ENCODE measurements around the gene VPS39. TPM values are rescaled to one million over a fixed set of nuclear protein-coding genes. Genes with fewer than 3 reads are reported as not detected.

VPS39 gene
- polyA plus RNA-seq, 1 donor (not counting 4 experiments of a cell fraction or from before 2014, with no cell fraction given) = 29.7 TPM

DNA sequence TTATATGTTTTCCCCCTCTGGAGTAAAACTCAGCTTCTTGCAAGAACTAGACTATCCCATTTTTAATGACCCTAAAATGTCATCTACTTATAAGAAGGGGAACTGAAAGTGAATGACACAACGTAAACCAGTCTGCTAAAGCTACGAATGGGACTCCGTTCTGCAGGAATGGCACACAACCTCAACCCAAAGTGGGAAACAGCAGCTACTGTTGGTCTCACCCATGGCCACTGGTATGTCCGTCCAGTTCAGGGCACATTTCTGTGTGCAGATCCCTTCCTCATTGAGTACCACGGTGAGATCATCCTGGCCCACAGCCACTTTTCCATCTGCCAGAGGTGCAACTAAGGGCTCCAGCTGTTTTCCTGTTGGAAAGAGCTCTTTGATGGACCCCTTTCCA, 23.8 kb downstream of the VPS39 start:
- Histone ChIP-seq H3K4me1 (ENCODE audit: control insufficient read depth, extremely low read depth, insufficient read depth, low read length) (no peaks in the 10 kb centered on the region), H2AFZ (ENCODE audit: control insufficient read depth, low read length) (no peak overlapping the region), H3K4me2 (ENCODE audit: control insufficient read depth, extremely low read depth, insufficient read depth, low read depth, low read length) (no peak overlapping the region), H3K27me3 (ENCODE audit: control insufficient read depth, extremely low read depth, insufficient read depth, low read length) (no peaks in the 10 kb centered on the region), H3K36me3 (ENCODE audit: control insufficient read depth in 2 of 2, extremely low read depth in 1 of 2, insufficient read depth in 2 of 2, low read length in 2 of 2) (peaks cover 11 to 17% of the 10 kb centered on the region in 2 experiments), H3K9me1 (ENCODE audit: control insufficient read depth, extremely low read depth, insufficient read depth, low read length) (no peaks in the 10 kb centered on the region), H3K4me3 (ENCODE audit: control insufficient read depth in 2 of 3, extremely low read depth in 1 of 3, insufficient read depth in 2 of 3, low read depth in 1 of 3, low read length in 3 of 3) (no peak overlapping the region), H3K27ac (ENCODE audit: control insufficient read depth, insufficient read depth, low read length) (no peak overlapping the region), H4K20me1 (ENCODE audit: control insufficient read depth, extremely low read depth, insufficient read depth, low read length) (no peaks in the 10 kb centered on the region), H3K79me2 (ENCODE audit: control insufficient read depth, insufficient read depth, low read length) (no peaks in the 10 kb centered on the region), H3K9me3 (ENCODE audit: control insufficient read depth, low read depth, low read length) (no peaks in the 10 kb centered on the region), H3K9ac (ENCODE audit: control insufficient read depth, extremely low read depth, insufficient read depth, low read length) (no peak overlapping the region)
- dilution Hi-C loops (cut with MboI; ENCODE audit: extremely low pct_ligation_motif_present, low sequenced_read_pairs) = no loop called here
- FAIRE-seq (no peak), DNase-seq (ENCODE audit: low read depth, low spot score) (no peak)
- TF ChIP-seq EZH2 (IDR thresholded peaks at IDR 0.05; ENCODE audit: low read length) = no peak
- TF ChIP-seq, protein P1, sequence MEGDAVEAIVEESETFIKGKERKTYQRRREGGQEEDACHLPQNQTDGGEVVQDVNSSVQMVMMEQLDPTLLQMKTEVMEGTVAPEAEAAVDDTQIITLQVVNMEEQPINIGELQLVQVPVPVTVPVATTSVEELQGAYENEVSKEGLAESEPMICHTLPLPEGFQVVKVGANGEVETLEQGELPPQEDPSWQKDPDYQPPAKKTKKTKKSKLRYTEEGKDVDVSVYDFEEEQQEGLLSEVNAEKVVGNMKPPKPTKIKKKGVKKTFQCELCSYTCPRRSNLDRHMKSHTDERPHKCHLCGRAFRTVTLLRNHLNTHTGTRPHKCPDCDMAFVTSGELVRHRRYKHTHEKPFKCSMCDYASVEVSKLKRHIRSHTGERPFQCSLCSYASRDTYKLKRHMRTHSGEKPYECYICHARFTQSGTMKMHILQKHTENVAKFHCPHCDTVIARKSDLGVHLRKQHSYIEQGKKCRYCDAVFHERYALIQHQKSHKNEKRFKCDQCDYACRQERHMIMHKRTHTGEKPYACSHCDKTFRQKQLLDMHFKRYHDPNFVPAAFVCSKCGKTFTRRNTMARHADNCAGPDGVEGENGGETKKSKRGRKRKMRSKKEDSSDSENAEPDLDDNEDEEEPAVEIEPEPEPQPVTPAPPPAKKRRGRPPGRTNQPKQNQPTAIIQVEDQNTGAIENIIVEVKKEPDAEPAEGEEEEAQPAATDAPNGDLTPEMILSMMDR (optimal IDR thresholded peaks at IDR 0.05 in 1 of 3, IDR thresholded peaks at IDR 0.05 in 1 of 3, conservative IDR thresholded peaks at IDR 0.05 in 1 of 3; ENCODE audit: extremely low read depth in 1 of 3, insufficient read depth in 2 of 3, low read length in 3 of 3) = no peak

DNA sequence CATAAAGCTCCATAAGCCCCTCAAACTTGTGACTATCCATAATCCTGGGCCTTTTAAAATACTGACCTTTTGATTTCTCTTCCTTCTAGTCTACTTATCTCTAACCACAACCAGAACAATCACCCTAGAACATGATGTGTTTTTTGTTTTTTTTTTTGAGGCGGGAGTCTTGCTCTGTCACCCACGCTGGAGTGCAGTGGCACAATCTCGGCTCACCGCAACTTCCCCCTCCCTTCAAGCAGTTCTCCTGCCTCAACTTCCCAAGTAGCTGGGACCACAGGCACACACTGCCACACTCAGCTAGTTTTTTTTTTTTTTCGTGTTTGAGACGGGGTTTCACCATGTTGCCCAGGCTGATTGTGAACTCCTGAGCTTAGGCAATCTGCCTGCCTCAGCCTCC, 25.1 kb downstream of the VPS39 start:
- DNase-seq (ENCODE audit: low read depth, low spot score) = no peak
- H3K36me3 ChIP-seq (ENCODE audit: control insufficient read depth in 2 of 2, extremely low read depth in 1 of 2, insufficient read depth in 2 of 2, low read length in 2 of 2) = peaks cover 11 to 21% of the 10 kb centered on the region in 2 experiments

More for the DNA sequence above, 25.1 kb downstream of the VPS39 start:
- Histone ChIP-seq H3K4me2 (ENCODE audit: control insufficient read depth, extremely low read depth, insufficient read depth, low read depth, low read length) (no peak overlapping the region), H2AFZ (ENCODE audit: control insufficient read depth, low read length) (no peak overlapping the region), H3K9ac (ENCODE audit: control insufficient read depth, extremely low read depth, insufficient read depth, low read length) (no peak overlapping the region), H3K9me1 (ENCODE audit: control insufficient read depth, extremely low read depth, insufficient read depth, low read length) (no peaks in the 10 kb centered on the region), H3K27ac (ENCODE audit: control insufficient read depth, insufficient read depth, low read length) (no peak overlapping the region), H3K9me3 (ENCODE audit: control insufficient read depth, low read depth, low read length) (no peaks in the 10 kb centered on the region), H3K27me3 (ENCODE audit: control insufficient read depth, extremely low read depth, insufficient read depth, low read length) (no peaks in the 10 kb centered on the region), H3K4me3 (ENCODE audit: control insufficient read depth in 2 of 3, extremely low read depth in 1 of 3, insufficient read depth in 2 of 3, low read depth in 1 of 3, low read length in 3 of 3) (no peak overlapping the region), H3K79me2 (ENCODE audit: control insufficient read depth, insufficient read depth, low read length) (no peaks in the 10 kb centered on the region), H4K20me1 (ENCODE audit: control insufficient read depth, extremely low read depth, insufficient read depth, low read length) (no peaks in the 10 kb centered on the region), H3K4me1 (ENCODE audit: control insufficient read depth, extremely low read depth, insufficient read depth, low read length) (no peaks in the 10 kb centered on the region)
- no peak for TF ChIP-seq EZH2 (IDR thresholded peaks at IDR 0.05; ENCODE audit: low read length)
- TF ChIP-seq, protein P1 (optimal IDR thresholded peaks at IDR 0.05 in 1 of 3, IDR thresholded peaks at IDR 0.05 in 1 of 3, conservative IDR thresholded peaks at IDR 0.05 in 1 of 3; ENCODE audit: extremely low read depth in 1 of 3, insufficient read depth in 2 of 3, low read length in 3 of 3) = no peak
- FAIRE-seq = no peak
- dilution Hi-C loops (cut with MboI; ENCODE audit: extremely low pct_ligation_motif_present, low sequenced_read_pairs) = no loop called here
